Cardiac muscle cell (in vitro differentiated cells and primary cell): Measurements from ENCODE around the gene SOS2. TPM values are rescaled to one million over a fixed set of nuclear protein-coding genes. Genes with fewer than 3 reads are reported as not detected.

Source experiments
- DNase-seq, 2 donors: peaks; one replicate each; pipeline versions ENCODE4 v3.0.0 to v3.0.0-alpha.2; 2010 to 2017; ENCODE audit warnings: low read depth in 1 of 2, low spot score in 1 of 2
- H3K27ac ChIP-seq: fragments of 200-600 bp; sonication (generic); 2 replicates; pipeline ENCODE4 v1.5.1; 2016
- H3K27me3 ChIP-seq: fragments of 200-600 bp; sonication (generic); 2 replicates; pipeline ENCODE4 v1.6.0; 2016; ENCODE audit warnings: control low read depth
- H3K36me3 ChIP-seq: fragments of 200-600 bp; sonication (generic); 2 replicates; pipeline ENCODE4 v1.5.1; 2016; ENCODE audit warnings: control low read depth
- H3K4me1 ChIP-seq: fragments of 200-600 bp; sonication (generic); 2 replicates; pipeline ENCODE4 v1.8.1; 2017; ENCODE audit warnings: low read depth, mild to moderate bottlenecking, mixed run types
- H3K4me3 ChIP-seq: fragments of 200-600 bp; sonication (generic); 2 replicates; pipeline ENCODE4 v1.5.1; 2016; ENCODE audit warnings: mild to moderate bottlenecking
- H3K9me3 ChIP-seq: fragments of 200-600 bp; sonication (generic); 2 replicates; pipeline ENCODE4 v1.5.1; 2017; ENCODE audit warnings: low read depth, mild to moderate bottlenecking, control low read depth
- CTCF ChIP-seq: IDR thresholded peaks from 2 replicates; pipeline ENCODE4 v1.5.1; 2012; ENCODE audit warnings: low read depth, mild to moderate bottlenecking, low read length
- polyA plus RNA-seq: library from polyadenylated mRNA; unstranded; fragments of >200 nt; fragmentation: Nextera tagmentation; extraction: Ambion mirVana; gene quantifications from 2 replicates; pipeline ENCODE4 v1.2.1, GENCODE V29; 2016
- total RNA-seq: library from RNA; depleted of rRNA; stranded (reverse); fragments of >200 nt; gene quantifications from 2 replicates; pipeline ENCODE4 v1.2.3, GENCODE V29; 2016

The SOS2 gene
- total RNA-seq (10.1 and 14.3 TPM in 2 replicates), polyA plus RNA-seq (11.8 and 15.4 TPM in 2 replicates)

- TF ChIP-seq CTCF: peak; percentile 2
- Histone ChIP-seq H3K4me1 (peaks cover 15% of the 10 kb centered on the region), H3K36me3 (no peaks in the 10 kb centered on the region), H3K9me3 (no peaks in the 10 kb centered on the region), H3K4me3 (peak within 1 kb of the TSS; percentile 57), H3K27ac (peak within 1 kb of the TSS; percentile 93), H3K27me3 (no peaks in the 10 kb centered on the region)
- peak; percentile 90 to 94 for DNase-seq
These were observed at the start of gene SOS2 for GRCh38 chr14:50231475-50232275. Gene SOS2, minus strand, starts transcription at chr14:50231578. Its CDS starts 295 bp downstream, at chr14:50231283.

GRCh38 chr14:50272498-50272897 lies 41.1 kb upstream of the SOS2 start:
- no peak for DNase-seq
- Histone ChIP-seq H3K27ac (no peak overlapping the region), H3K27me3 (no peaks in the 10 kb centered on the region), H3K4me1 (no peaks in the 10 kb centered on the region), H3K4me3 (no peak overlapping the region), H3K9me3 (no peaks in the 10 kb centered on the region), H3K36me3 (no peaks in the 10 kb centered on the region)
- no peak for TF ChIP-seq CTCF

- DNase-seq: no peak
- no peaks in the 10 kb centered on the region for H3K27me3 ChIP-seq
- H3K27ac ChIP-seq: no peak overlapping the region
- no peaks in the 10 kb centered on the region for H3K36me3 ChIP-seq
- H3K4me3 ChIP-seq: no peak overlapping the region
- TF ChIP-seq CTCF: no peak
- H3K4me1 ChIP-seq: no peaks in the 10 kb centered on the region
- H3K9me3 ChIP-seq: no peaks in the 10 kb centered on the region
These were observed 39.6 kb upstream of the SOS2 start for GRCh38 chr14:50270932-50271331.

GRCh38 chr14:50265029-50265428 lies 33.7 kb upstream of the SOS2 start:
- TF ChIP-seq CTCF: no peak
- no peak overlapping the region for H3K4me3 ChIP-seq
- no peak for DNase-seq

GRCh38 chr14:50263321-50263720 lies 31.9 kb upstream of the SOS2 start:
- Histone ChIP-seq H3K27ac (peak overlapping the region; percentile 86), H3K27me3 (no peaks in the 10 kb centered on the region), H3K4me1 (peaks cover 14% of the 10 kb centered on the region), H3K4me3 (no peak overlapping the region), H3K9me3 (no peaks in the 10 kb centered on the region), H3K36me3 (no peaks in the 10 kb centered on the region)
- DNase-seq: no peak
- TF ChIP-seq CTCF: no peak

More at GRCh38 chr14:50265029-50265428, 33.7 kb upstream of the SOS2 start:
- Histone ChIP-seq H3K9me3 (no peaks in the 10 kb centered on the region), H3K27ac (no peak overlapping the region), H3K4me1 (peaks cover 14% of the 10 kb centered on the region), H3K36me3 (no peaks in the 10 kb centered on the region), H3K27me3 (no peaks in the 10 kb centered on the region)
